ENCODE results near the gene EML6.
A peak's percentile ranks its signal among the peaks of the same experiment; 100 is the strongest.

The EML6 gene

GRCh38 chr2:54903736-54904554 lies 180.5 kb downstream of the EML6 start:
- peak; percentile 19 for TF ChIP-seq FOXP2 (optimal IDR thresholded peaks at IDR 0.05; ENCODE audit: borderline replicate concordance, extremely low read depth, extremely low read length, insufficient read depth)
- TF ChIP-seq POLR2AphosphoS5 (IDR thresholded peaks at IDR 0.05; ENCODE audit: low read depth, low read length): no peak
- TF ChIP-seq REST (IDR thresholded peaks at IDR 0.05; ENCODE audit: insufficient read depth in 1 of 2, low read depth in 2 of 2, low read length in 2 of 2): peak in 1 of 2 experiments; percentile 77; a peak in 1 of 4 replicates
- TF ChIP-seq SIN3A (IDR thresholded peaks at IDR 0.05; ENCODE audit: borderline replicate concordance, insufficient read depth, low read length): peak; percentile 62; the same call in 1 of the 2 replicates
- TF ChIP-seq TAF1 (IDR thresholded peaks at IDR 0.05; ENCODE audit: borderline replicate concordance, insufficient read depth, low read length): 0 out of 2 replicates have a peak, but pooled peaks have one; percentile 28

GRCh38 chr2:54904836-54905235 lies 181.4 kb downstream of the EML6 start:
- no peak for TF ChIP-seq SIN3A (IDR thresholded peaks at IDR 0.05; ENCODE audit: borderline replicate concordance, insufficient read depth, low read length)
- no peak for TF ChIP-seq TAF1 (IDR thresholded peaks at IDR 0.05; ENCODE audit: borderline replicate concordance, insufficient read depth, low read length)
- TF ChIP-seq REST (IDR thresholded peaks at IDR 0.05; ENCODE audit: insufficient read depth in 1 of 2, low read depth in 2 of 2, low read length in 2 of 2): no peak
- TF ChIP-seq FOXP2 (optimal IDR thresholded peaks at IDR 0.05; ENCODE audit: borderline replicate concordance, extremely low read depth, extremely low read length, insufficient read depth): no peak
- no peak for TF ChIP-seq POLR2AphosphoS5 (IDR thresholded peaks at IDR 0.05; ENCODE audit: low read depth, low read length)

GRCh38 chr2:54906716-54907115 lies 183.3 kb downstream of the EML6 start:
- TF ChIP-seq POLR2AphosphoS5 (IDR thresholded peaks at IDR 0.05; ENCODE audit: low read depth, low read length): no peak
- TF ChIP-seq REST (IDR thresholded peaks at IDR 0.05; ENCODE audit: insufficient read depth in 1 of 2, low read depth in 2 of 2, low read length in 2 of 2): no peak
- TF ChIP-seq TAF1 (IDR thresholded peaks at IDR 0.05; ENCODE audit: borderline replicate concordance, insufficient read depth, low read length): no peak
- TF ChIP-seq FOXP2 (optimal IDR thresholded peaks at IDR 0.05; ENCODE audit: borderline replicate concordance, extremely low read depth, extremely low read length, insufficient read depth): no peak
- TF ChIP-seq SIN3A (IDR thresholded peaks at IDR 0.05; ENCODE audit: borderline replicate concordance, insufficient read depth, low read length): no peak

- no peak for TF ChIP-seq TAF1 (IDR thresholded peaks at IDR 0.05; ENCODE audit: borderline replicate concordance, insufficient read depth, low read length)
- no peak for TF ChIP-seq FOXP2 (optimal IDR thresholded peaks at IDR 0.05; ENCODE audit: borderline replicate concordance, extremely low read depth, extremely low read length, insufficient read depth)
- TF ChIP-seq POLR2AphosphoS5 (IDR thresholded peaks at IDR 0.05; ENCODE audit: low read depth, low read length): no peak
- no peak for TF ChIP-seq REST (IDR thresholded peaks at IDR 0.05; ENCODE audit: insufficient read depth in 1 of 2, low read depth in 2 of 2, low read length in 2 of 2)
Measured at GRCh38 chr2:54907663-54908062, 184.2 kb downstream of the EML6 start.
